Peyer's patch (tissue), 4 donors: ENCODE results near the gene PHKA2. TPM values are rescaled to one million over a fixed set of nuclear protein-coding genes. Genes with fewer than 3 reads are reported as not detected.

Source experiments
- DNase-seq, 3 donors: peaks; one replicate each; pipeline ENCODE4 v3.0.0-alpha.2; 2017 to 2019
- H3K27ac ChIP-seq, 4 donors: fragments of 200-600 bp; sonication (generic); one replicate each; pipeline ENCODE4 v1.5.1; 2016 to 2019
- H3K27me3 ChIP-seq, 2 donors: fragments of 200-600 bp; sonication (generic); one replicate each; pipeline ENCODE4 v1.5.1; 2019
- H3K36me3 ChIP-seq, 3 donors: fragments of 200-600 bp; sonication (generic); one replicate each; pipeline ENCODE4 v1.5.1; 2016 to 2019
- H3K4me1 ChIP-seq, 4 donors: fragments of 200-600 bp; sonication (generic); one replicate each; pipeline ENCODE4 v1.5.1; 2016 to 2019
- H3K4me3 ChIP-seq, 4 donors: fragments of 200-600 bp; sonication (generic); 1 replicate in 3 of 4; 2 replicates in 1 of 4; pipeline ENCODE4 v1.5.1; 2016 to 2019; ENCODE audit warnings: mild to moderate bottlenecking in 1 of 4
- H3K9me3 ChIP-seq, 4 donors: fragments of 200-600 bp; sonication (generic); one replicate each; pipeline ENCODE4 v1.5.1; 2016 to 2019; ENCODE audit warnings: mild to moderate bottlenecking in 1 of 4
- CTCF ChIP-seq, 6 experiments: fragments of 450-650 bp in 4 of 6; fragments of 200-600 bp in 2 of 6; sonication (generic) in 1 of 6; IDR thresholded peaks; one replicate each; pipeline ENCODE4 v1.5.1; 2017 to 2019; ENCODE audit warnings: antibody characterized with exemption in 6 of 6, mild to moderate bottlenecking in 3 of 6, moderate library complexity in 1 of 6
- POLR2A ChIP-seq, 2 donors: fragments of 450-650 bp; IDR thresholded peaks; one replicate each; pipeline ENCODE4 v1.5.1; 2017; ENCODE audit warnings: antibody characterized with exemption in 2 of 2, mild to moderate bottlenecking in 2 of 2, moderate library complexity in 2 of 2
- total RNA-seq, 4 donors: library from RNA; depleted of rRNA; stranded (reverse); fragments of >200 nt; gene quantifications; one replicate each; pipeline ENCODE4 v1.1.0, GENCODE V29; 2016

The PHKA2 gene
- total RNA-seq, 4 donors from 2014 or later: 34.3 to 98.1 (median 63.7) TPM

DNA sequence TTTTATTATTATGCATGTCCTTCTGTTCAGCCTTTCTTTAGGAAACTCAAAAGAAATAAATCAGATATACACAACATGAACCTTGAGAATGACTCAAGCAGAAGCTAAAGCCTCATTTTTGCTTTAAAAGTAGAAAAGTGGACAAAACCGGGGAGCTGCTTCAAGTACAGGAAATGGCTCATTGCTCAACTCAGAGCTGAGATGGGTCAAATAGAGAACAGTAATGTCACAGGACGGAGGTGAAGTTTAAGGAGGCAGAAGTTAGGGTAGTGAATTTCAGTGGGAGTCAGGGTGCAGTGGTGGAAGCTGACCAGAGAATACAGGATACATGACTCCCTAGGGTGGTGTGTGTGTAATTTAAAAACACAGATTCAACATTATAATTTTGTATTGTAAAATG, 22.2 kb downstream of the PHKA2 start:
- DNase-seq: no peak
- H3K27me3 ChIP-seq: no peaks in the 10 kb centered on the region
- no peak overlapping the region for H3K4me3 ChIP-seq
- H3K36me3 ChIP-seq: no peaks in the 10 kb centered on the region
- H3K4me1 ChIP-seq: no peaks in the 10 kb centered on the region
- no peaks in the 10 kb centered on the region for H3K9me3 ChIP-seq
- no peak for TF ChIP-seq CTCF (IDR thresholded peaks at IDR 0.05)
- no peak for TF ChIP-seq POLR2A (IDR thresholded peaks at IDR 0.05)
- H3K27ac ChIP-seq: no peak overlapping the region

- Histone ChIP-seq H3K36me3 (no peaks in the 10 kb centered on the region), H3K4me3 (no peak overlapping the region), H3K27me3 (no peaks in the 10 kb centered on the region), H3K9me3 (no peaks in the 10 kb centered on the region), H3K27ac (no peak overlapping the region), H3K4me1 (no peaks in the 10 kb centered on the region)
- DNase-seq: no peak
- no peak for TF ChIP-seq POLR2A (IDR thresholded peaks at IDR 0.05)
- no peak for TF ChIP-seq CTCF (IDR thresholded peaks at IDR 0.05)
These were observed 27.4 kb downstream of the PHKA2 start for GRCh38 chrX:18956303-18957032.

DNA sequence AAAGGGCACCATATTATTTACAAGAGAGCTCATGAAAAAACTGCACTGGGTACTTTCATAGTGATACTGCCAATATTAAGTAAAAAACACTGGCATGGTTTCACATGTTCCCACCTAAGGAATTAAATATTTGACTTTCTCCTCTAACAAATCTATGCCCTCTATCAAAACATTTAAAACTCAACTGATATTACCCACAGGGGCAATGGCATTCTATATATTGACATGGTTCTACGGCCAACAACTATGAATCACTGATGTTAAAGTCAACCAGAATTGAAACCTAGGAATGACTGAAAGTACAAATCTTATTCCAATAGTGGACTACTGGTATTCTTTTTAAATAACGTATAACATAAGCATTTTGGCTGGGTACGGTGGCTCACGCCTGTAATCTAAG, 28.2 kb downstream of the PHKA2 start:
- TF ChIP-seq CTCF (IDR thresholded peaks at IDR 0.05): no peak
- no peak for TF ChIP-seq POLR2A (IDR thresholded peaks at IDR 0.05)
- no peaks in the 10 kb centered on the region for H3K9me3 ChIP-seq

DNA sequence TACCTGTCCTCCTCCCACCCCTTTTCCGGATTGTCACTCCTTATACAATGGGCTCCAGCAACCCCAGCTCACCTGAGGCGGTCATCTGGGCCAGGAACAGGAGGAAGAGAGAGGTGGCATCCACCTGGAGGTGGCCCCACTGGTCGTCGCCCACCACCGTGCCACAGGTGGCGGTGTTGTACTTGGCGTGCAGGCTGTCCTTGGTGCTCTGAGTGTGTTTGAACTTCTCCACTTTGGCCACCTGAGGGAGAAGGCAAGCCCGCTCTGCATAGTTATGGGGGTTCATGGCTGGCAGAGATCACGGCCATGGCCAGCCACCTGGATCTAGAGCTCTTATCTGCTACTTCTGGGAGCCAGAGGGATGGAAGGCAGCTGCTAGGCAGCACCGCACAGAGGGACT, 32.9 kb downstream of the PHKA2 start:
- H3K27me3 ChIP-seq: no peaks in the 10 kb centered on the region
- TF ChIP-seq CTCF (IDR thresholded peaks at IDR 0.05) (no peak), POLR2A (IDR thresholded peaks at IDR 0.05) (no peak)
- no peaks in the 10 kb centered on the region for H3K36me3 ChIP-seq
- H3K27ac ChIP-seq: no peak overlapping the region
- H3K9me3 ChIP-seq: no peaks in the 10 kb centered on the region
- DNase-seq: no peak
- H3K4me1 ChIP-seq: no peaks in the 10 kb centered on the region
- no peak overlapping the region for H3K4me3 ChIP-seq

More for the DNA sequence above, 28.2 kb downstream of the PHKA2 start:
- Histone ChIP-seq H3K27me3 (no peaks in the 10 kb centered on the region), H3K4me3 (no peak overlapping the region), H3K27ac (no peak overlapping the region), H3K36me3 (no peaks in the 10 kb centered on the region), H3K4me1 (no peaks in the 10 kb centered on the region)
- DNase-seq: no peak

- Histone ChIP-seq H3K36me3 (no peaks in the 10 kb centered on the region), H3K27me3 (no peaks in the 10 kb centered on the region), H3K9me3 (no peaks in the 10 kb centered on the region), H3K27ac (no peak overlapping the region), H3K4me1 (no peaks in the 10 kb centered on the region), H3K4me3 (no peak overlapping the region)
- TF ChIP-seq CTCF (IDR thresholded peaks at IDR 0.05) (no peak), POLR2A (IDR thresholded peaks at IDR 0.05) (no peak)
- DNase-seq: no peak
These were observed 34.0 kb downstream of the PHKA2 start for GRCh38 chrX:18949944-18950301.
